Suppressor macrophage (primary cell): ENCODE measurements around the gene CLIC6.
A peak's percentile ranks its signal among the peaks of the same experiment; 100 is the strongest.

Source experiments
- DNase-seq, 4 experiments: peaks; one replicate each; pipeline ENCODE4 v3.0.0-alpha.2; 2020 to 2022

The CLIC6 gene

DNA sequence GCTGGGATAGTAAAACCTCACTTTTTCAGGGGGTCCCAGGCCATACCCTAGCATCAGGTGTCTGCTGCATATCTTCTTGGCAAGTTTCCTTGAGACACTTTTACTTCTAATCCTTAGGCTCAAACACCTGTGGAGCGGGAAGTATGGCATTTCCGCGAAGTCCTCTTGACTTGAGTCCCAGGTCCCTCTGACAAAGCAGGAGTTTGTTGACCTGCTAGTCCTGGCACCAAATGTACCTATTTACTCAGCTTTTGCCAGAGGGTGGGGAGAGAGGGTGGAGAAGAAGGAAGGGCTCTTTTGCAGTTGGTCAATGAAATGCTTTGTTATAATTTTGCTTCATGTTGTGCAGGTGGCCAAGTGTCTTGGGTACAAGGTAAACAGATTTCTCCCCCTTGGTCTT, 59.7 kb downstream of the CLIC6 start:
- no peak for DNase-seq

GRCh38 chr21:34730194-34730593, 61.4 kb downstream of the CLIC6 start:
- no peak for DNase-seq

DNA sequence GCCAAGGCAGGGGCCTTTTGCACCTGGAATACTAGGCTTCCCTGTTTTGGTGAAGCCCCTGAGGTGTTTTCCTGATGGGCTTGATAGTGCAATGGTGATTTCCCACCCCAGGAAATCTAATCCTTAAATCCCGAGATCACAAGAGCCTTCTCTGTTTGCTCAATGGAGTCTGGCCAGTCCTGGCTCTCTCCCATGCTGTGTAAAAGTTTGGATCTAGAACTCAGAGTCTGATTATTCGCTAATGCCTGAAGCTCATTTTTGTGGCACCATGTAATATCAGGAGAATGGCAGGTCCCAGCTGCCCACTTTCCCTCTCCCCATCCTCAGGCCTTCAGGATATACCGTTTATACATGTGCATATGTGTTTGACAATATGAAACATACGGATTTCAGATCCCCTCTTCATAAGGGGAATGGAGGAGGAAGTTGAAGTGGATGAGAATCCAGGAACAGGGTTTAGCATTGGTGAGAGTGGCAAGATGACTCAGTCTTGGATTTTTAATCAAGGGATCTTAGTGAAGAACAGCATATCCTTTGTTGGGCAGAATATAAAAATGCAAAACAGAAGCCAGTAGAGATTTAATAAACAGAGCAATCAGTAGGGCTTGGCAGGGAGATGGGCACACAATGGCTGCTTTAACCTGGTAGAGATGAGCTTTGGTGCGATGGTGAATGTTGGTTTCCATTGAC, 62.1 kb downstream of the CLIC6 start:
- no peak for DNase-seq

GRCh38 chr21:34732388-34732821, 63.6 kb downstream of the CLIC6 start:
- no peak for DNase-seq

DNA sequence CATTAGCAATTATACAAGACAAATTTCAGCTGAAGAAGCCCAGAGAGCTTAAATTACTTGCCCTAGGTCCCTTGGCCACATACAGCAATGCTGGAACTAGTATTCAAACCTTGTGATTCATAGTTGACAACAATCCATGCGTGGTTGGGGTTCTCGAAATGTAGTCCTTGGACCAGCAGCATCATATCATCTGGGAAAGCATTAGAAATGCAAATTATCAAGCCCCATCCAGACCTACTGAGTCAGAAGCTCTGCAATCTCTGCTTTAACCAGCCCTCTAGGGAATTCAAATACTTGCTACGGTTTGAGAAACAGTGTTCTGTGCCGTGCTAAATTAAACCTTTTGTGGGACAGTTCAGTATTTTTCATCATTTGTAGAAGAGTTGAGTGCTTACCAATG, 65.1 kb downstream of the CLIC6 start:
- no peak for DNase-seq

DNA sequence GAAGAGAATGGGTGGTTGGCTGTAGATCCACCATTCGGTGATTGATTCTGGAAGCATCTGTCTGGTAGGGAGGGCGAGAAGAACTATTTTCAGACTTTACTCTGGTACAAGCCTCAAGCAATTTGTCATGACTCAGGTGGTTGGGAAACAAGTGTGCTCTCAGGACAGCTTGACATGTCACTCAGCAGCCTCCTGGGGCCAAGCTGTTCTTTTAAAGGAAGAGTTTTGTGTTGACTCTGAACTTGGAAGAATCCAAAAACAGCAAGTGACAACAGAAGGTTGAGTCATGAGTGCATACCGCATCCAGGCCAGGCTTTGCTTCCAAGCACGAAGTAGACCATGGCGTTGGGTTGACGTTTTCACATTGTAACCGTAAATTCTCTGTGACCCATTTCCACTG, 65.9 kb downstream of the CLIC6 start:
- no peak for DNase-seq

- DNase-seq: no peak
Observed at GRCh38 chr21:34736116-34736874, 67.5 kb downstream of the CLIC6 start.

GRCh38 chr21:34737115-34737514, 68.3 kb downstream of the CLIC6 start:
- DNase-seq: no peak

DNA sequence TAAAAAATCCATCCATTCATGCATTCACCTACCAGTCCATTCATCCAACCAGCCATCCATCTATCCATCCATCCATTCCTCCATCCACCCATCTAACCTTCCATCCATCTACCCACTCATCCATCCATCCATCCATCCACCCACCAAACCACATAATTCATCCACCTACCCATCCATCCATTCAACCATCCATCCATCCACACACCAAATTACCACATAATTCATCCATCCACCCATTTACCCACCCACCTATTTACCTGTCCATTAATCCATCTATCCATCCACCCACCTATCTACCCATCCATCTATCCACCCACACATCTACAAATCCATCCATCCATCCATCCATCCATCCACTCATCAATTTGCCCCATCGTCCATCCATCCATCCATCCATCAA, 71.4 kb downstream of the CLIC6 start:
- no peak for DNase-seq

GRCh38 chr21:34743285-34743684, 74.5 kb downstream of the CLIC6 start:
- DNase-seq: no peak

DNA sequence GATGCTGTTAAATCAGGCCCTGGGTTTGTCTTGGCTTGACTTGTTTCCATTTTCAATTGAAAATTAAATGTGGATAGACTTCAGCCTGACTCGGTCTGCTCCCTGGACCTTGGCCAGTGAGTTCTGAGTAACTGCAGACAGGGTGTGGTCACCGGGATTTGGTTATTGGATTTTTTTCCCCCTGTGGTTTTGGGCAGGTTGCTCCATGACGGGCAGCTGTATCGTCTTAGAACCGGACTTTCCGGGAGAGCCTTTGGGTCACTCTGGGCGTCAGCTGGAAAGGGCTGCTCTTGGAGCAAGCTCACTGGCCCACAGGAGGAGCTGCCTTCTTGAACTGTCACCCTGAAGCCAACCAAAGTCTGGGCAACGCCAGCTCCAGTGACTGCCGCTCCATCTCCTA, 75.0 kb downstream of the CLIC6 start:
- DNase-seq: no peak

DNA sequence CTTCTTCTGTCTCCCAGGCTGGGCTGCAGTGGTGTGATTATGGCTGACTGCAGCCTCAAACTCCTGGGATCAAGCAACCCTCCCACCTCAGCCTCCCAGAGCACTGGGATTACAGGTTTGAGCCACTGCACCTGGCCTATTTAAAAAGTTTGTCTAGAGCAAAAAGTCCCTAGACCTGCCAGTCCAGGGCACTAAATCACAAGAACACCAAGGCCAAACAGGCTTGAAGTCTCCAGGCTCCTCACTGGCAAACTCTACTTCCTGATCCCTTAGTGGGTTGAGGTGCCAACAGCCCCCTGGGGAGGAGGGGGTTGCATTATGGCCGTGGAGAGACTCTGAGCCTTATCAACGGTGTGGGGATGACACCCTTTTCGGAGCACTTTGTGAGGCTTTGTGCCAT, 76.0 kb downstream of the CLIC6 start:
- DNase-seq: no peak

DNA sequence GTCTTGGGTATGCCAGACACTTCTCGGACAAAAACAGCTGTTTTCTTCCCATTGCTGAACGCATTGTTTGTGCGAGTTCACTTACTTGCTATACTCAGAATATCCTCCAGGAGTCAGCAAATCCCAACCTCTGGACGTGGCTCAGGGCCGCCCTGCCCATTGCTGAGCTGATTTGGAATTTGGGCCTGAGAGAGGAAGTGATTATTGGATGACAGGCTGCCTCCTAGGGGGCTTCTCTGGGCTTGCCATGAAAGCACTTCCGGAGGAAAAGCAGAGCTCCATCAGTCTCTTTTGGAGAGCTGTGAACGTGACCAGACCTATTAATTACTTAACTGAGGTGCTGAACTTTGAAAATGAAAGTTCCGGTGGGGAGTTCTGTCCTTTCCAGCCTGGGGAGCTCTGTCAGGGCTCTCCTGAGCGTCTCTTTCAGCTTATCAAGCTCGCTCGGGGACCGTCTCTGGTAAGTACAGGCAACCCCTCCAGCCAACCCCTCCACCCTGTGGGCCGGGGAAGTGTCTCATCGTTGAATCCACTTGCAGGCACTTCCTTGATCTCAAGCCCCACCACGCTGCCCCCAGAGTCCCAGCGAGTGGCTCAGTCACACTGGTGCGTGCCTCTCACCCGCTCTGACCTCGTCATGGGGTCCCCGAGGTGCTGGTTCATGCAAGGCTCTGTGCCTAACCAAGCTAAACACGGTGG, 76.9 kb downstream of the CLIC6 start:
- DNase-seq: peak; percentile 88 to 94 (median 90)

DNA sequence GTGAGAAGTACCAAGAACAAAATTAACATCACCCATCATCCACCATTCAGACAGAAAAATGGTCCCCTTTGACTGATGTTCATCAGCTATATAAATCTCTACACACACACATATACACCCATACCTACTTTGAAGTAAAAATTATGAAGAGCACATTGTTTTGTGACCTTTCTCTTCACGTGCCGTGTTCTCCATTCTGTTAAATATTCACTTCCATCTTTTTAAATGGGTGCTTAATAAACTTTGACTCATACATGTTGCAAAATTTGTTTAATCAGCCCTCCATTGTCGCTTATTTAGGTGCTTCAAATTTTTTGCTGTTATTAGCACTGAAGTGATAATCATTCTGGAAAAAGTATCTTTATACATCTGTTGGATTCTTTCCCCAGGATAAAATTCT, 80.1 kb downstream of the CLIC6 start:
- DNase-seq: no peak

DNA sequence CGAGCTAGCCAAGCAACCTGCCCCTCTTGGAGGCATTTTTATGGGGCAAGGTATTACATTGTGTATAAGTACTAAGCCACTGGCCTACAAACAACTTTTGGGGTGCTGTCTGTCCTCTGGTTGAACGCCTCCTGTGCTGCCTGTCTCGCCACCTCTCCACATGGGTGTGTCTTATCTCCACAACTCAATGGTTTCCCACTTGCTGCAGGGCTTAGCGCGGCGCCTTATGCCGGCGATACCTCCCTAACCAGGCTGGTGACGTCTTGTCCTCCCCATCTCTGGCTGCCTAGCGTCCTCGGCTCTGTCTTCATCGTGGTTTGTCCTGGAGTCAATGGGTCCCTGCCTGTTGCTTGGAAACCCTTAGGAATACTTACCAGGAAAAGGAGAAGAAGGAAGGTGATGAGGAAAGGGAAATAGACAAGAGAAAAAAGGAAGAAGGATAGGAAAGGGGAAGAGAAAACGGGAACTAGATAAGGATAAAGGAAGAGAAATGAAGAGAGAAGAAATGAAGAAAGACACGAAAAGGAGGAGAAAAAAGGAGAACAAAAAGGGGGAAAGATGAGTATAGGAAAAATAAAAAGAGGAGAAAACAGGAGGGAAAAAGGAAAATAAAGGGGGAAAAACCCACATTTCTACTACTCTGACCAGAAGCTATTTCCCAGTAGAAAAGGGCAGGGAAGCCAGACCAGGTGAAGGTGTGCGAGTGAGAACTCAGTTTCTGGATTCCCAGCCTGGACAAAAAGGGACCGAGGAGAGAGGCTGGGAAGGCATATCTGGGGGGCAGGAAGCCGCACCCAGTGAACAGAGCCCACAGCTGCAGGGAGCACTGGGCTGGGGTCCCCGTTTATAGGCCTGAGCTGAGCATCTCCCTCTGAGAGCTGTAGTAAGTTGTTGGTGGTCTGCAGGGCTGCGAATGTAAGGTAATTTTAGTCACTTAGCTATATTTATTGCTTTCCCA, 86.2 kb downstream of the CLIC6 start:
- DNase-seq: peak in 1 of 4 experiments; percentile 14

DNA sequence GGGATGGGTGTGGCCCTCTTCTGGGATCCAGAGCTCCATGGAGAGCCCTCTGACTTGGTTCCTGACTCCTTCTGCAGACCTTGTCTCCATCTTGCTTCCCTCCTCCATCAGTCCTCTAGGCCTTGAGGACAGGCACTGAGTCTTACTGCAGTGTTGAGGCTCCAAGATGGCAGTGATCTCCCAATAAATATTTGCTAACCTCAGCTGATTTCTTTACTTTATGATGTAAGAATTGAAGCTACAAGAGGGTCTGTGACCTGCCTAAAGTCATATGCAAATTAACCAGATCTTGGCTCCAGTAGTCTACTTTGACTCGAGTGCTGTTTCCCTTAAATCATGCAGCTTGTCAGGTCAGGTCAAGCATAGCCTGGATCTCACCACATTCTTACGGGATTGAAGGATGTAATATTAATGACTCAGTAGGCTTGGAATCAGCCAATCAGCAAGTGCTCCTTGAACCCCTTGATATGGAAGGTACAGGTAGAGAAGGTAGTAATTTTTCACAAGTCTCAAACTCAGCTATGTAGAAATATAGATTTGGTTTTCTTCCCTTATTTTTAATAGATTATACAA, 93.0 kb downstream of the CLIC6 start:
- DNase-seq: no peak

- no peak for DNase-seq
Observed at GRCh38 chr21:34762786-34763185, 94.0 kb downstream of the CLIC6 start.

DNA sequence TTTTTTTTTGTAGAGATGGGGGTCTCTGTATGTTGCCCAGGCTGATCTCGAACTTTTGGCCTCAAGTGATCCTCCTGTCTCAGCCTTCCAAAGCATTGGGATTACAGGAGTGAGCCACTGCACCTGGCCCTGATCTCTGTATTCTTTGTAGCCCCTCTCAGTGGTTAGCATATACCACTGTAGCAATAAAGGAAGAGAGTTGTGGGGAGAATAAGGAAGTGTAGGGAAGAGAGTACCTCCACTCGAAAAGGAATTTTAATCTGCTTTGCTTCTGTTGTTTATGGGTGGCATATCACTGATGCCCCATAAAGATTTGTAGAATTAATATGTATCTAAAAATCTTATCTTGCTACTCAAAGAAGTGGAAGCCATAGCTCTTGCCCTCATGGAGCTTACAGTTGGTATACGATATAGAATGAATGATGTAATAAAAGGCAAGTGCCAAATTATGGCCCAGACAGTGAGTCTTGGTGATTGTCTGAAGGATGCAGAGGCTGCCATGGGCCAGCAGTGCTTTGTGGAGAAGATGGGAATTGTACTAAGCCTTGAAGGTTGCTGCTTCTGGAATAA, 96.0 kb downstream of the CLIC6 start:
- no peak for DNase-seq

DNA sequence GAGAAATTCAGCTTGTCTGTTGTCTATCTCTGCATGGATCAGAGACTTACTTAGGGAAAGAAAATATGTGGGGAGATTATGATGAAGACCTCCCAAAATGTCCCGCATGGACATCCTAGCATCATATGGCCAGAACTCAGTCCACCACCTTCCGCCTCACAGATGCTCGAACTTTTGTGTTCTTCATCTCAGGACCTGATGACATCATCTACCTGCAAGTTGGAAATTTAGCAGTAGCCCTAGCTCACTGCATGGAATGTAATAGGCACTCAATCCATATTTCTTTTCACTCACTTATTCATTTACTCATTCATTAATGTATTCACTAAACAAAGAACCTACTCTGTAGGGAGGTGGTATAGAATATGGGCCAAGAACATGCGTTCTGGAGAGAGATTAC, 96.8 kb downstream of the CLIC6 start:
- DNase-seq: no peak

- no peak for DNase-seq
Observed at GRCh38 chr21:34766862-34767261, 98.1 kb downstream of the CLIC6 start.
